GM21390 (cell line): ENCODE measurements around the gene FAM216A.
"Not testable (repeated sequence)": the region's sequence is repeated elsewhere in the genome, so short reads cannot be mapped to it uniquely, and the experiment has no call there.

Experiments used
- ATAC-seq: cut with Tn5 transposase; IDR thresholded peaks from one replicate; pipeline ENCODE4 v1.9.1; 2021; ENCODE audit not compliant: unreplicated experiment

The FAM216A gene

DNA sequence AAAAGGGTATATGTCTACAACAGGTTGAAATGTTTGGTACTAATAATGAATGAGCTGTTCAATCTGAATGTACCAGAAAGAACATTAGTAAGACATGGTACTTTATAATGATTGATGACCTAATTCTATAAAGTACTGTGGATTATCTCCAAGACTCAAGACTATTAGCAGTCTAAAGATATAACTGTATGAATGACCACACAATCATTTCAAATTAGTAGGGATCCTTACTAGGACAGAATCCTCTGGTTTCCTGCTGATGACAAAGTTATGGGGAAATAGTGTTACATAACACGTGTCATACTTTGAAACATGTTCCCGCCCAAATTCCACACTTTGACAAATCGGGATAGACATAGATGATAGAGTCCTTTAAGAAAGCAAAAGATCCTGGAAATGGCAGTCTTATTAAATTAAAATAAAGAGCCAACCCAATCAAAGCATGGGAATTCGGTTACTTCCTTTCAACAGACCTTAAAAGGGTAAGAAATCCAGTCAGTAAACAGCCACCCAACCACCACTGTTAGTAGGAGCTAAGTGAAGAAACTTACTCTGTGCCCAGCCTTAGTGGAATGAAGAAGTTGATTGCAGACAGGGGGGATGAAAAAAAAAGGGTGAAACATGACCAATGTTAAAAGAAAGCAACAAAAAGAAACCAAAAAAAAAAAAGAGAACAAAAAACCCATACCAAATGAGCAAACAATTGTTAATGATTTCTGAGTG, 30.5 kb downstream of the FAM216A start:
- ATAC-seq = no peak

DNA sequence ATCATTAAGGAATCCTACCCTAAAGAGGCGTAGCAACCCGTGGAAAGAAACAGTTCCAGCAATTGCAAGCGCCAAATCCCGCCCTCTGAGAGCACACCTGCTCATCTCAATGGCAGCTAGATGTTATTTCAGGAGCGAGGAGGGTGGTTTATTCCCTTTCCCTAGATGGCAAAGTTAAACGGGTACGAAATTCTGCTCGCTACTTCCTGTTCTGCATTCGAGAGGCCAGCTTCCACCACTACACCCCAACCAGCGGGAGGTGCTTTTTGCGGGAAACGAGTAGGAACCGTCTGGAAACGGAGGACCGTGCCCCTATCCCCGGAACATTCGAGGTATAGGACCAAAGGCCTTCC, 32.7 kb downstream of the FAM216A start:
- ATAC-seq = peak; percentile 22

DNA sequence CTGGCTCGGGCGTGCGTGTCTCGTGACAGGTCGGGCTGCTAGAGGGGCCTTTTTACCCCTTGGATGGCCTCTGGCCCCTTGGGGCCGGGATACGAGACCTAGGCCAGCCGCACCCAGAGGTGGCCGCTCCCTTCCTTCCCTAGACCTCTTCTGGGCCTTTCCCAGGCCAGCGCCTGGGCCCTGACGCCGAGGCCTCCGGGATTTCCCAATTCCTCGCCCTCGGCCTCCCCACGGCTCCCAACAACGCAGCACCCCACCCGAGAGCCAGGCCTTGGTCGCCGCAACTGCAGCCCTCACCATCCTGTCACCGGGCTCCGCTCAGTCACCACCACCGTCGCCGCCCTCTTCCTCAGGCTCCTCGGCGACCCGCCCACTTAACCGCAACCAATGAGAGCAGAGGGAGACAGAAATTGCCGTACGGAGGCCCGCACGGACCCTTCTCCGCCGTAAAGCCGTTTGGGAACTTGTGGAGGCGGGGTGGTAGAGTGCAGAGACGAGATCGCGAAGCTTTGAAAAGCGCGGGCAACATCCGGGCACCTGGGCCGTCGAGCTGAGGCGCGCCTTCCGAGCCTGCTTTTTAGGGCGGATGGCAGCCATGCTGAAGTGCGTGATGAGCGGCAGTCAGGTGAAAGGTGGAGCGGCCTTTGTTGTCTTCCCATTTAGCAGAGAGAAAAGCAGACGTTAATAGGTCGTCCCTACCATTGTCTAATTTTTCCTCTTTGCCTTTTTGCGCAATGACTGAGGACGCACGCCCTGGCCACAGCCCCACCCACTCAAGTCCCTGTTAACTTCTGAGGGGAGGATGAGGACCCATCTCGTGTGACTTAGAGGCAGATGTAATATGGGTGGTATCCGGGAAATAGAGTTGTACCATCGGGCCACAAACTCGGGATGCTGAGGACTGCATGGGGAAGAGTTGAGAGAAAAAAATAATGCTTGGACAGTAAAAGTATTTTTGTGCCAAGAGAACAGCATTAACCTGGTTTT, 33.4 kb downstream of the FAM216A start, which contains the start of the genes RAD9B and VPS29:
Gene RAD9B, plus strand, starts transcription at position 580 of the 987 bp plus-strand sequence. Its CDS starts 7 bp downstream, at position 587.
Gene VPS29, minus strand, starts transcription at position 360 of the 987 bp plus-strand sequence. Its CDS starts 60 bp downstream, at position 300.
- ATAC-seq = peak; percentile 94

DNA sequence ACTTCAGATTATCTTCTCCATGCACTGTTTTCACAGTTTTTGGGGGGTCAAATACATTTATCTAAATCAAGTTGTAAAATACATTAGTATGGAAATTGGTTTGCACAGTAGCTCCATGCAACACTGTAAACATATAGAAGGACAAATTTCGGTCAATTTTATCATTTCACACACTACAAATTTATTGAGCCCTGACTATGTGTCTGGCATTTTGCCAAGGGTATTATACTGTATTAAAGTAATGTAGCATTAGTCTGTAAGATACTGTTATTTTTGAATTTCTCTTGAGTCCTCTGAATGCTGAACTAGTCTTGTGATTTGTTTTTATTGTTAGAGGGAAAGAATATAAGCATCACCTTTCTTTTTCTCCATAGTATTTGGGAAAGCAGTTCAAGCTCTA, 34.8 kb downstream of the FAM216A start:
- no peak for ATAC-seq

DNA sequence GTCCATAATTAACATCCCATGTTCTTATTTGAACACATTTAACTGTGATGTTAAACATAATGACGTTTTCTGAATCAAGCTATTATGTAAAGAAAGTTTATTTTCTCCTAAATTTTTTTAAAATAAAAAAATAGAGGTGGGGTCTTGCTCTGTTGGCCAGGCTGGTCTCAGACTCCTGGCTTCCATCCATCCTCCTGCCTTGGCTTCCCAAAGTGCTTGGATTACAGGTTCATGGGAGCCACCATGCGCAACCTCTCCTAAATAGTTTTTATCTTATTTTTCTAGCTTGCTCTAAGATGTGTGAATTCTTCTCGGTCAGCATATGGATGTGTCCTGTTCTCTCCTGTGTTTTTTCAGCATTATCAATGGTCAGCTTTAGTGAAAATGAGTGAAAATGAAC, 36.7 kb downstream of the FAM216A start:
- no peak for ATAC-seq

GRCh38 chr12:110508071-110508586, 39.5 kb downstream of the FAM216A start:
- ATAC-seq = no peak

- ATAC-seq = no peak
Measured at GRCh38 chr12:110513842-110514241, 45.2 kb downstream of the FAM216A start.

- no peak for ATAC-seq
Measured at GRCh38 chr12:110514363-110514762, 45.7 kb downstream of the FAM216A start.

DNA sequence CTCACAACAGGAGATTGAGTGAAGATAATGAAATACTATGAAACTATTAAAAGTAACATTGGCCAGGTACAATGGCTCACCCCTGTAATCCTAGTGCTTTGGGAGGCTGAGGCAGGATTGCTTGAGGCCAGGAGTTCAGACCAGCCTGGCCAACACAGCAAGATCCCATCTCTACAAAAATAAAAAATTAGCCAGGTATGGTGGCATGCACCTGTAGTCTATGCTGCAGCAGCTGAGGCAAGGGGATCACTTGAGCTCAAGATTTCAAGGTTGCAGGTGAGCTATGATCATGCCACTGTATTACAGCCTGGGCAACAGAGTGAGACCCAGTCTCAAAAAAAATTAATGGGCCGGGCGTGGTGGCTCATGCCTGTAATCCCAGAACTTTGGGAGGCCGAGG, 48.4 kb downstream of the FAM216A start:
- ATAC-seq = no peak

GRCh38 chr12:110518014-110518413, 49.4 kb downstream of the FAM216A start:
- ATAC-seq = not testable (repeated sequence)

- not testable (repeated sequence) for ATAC-seq
Measured at GRCh38 chr12:110520876-110521712, 52.4 kb downstream of the FAM216A start.

DNA sequence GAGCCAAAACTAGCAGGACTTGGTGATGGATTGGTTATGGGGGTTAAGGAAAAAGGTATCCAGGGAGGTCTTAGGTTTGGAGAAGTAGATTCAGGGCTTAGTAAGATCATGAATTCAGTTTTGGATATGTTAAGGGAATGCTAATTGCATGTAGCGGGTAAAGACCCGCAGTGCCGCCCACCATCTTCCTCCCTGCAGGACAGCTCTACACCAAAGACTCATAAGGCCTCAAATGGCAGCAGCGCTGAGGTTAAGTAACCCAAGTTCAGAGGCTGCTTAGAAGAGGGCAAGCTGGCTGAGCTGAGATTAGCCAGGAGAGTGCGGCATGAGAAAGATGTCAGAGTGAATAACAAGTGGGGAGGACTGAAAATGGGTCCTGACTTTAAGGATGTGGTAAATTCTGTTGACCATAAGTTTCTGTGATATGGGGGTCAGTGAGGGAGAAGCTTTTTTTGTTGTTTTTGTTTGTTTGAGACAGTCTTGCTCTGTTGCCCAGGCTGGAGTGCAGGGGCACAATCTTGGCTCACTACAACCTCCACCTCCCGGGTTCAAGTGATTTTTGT, 59.7 kb downstream of the FAM216A start:
- no peak for ATAC-seq

DNA sequence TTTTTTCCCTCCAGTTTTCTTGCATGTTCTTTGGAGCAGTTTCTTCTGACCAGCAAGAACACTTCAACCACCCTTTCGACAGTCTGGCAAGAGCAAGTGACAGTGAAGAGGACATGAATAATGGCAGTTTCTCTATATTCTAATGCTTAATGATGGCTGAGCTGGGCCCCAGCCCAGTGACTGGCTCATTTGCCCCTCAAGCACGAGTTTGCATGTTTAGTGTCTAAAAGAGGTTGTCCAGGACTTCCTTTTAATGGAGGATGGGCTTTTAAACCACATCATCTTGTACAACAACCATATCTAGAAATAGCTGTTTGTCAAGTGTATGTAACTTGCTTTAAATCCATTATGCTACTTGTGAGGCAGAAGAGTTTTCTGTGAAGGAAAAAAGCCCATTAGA, 61.9 kb downstream of the FAM216A start:
- no peak for ATAC-seq

DNA sequence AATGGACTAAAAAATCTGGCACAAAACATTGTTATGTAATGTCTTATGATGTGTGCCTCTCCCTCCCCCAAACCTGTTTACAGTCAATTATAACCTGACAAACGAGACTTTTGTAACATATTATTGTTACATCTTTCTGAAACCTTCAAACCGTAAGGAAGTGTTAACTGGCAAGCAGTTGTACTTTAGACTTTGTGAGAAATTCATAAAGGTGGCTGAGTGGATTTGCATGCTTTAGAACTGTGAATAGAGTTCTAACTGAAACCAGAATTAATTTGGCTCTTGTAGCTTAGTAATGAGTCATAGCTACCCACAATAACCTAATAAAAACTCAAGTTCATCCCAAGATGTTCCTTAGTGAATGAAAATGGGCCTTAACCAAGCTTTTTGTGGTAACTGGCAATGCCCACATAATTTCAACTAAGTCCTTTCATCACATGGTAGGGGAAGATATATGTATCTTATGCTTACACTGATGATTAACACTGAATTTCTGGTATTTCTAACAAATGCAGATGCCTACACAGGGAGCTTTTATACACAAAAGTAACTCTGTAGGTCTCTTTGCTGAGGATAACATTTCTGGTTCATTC, 63.2 kb downstream of the FAM216A start:
- ATAC-seq = peak; percentile 87

DNA sequence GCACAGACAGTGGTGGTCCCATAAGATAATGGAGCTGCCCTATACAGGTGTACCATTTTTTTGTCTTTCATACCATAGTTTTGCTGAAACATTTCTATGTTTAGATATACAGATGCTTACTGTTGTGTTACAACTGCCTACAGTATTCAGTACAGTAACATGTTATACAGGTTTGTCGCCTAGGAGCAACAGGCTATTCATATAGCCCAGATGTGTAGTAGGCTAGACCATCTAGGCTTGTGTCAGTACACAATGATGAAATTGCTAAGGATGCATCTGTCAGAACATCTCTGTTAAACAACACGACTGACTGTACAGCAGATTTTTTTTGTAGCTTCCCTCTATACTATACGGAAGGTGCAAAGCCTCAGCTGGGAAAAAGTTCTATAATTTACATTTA, 64.0 kb downstream of the FAM216A start:
- no peak for ATAC-seq

- no peak for ATAC-seq
Measured at GRCh38 chr12:110533607-110534006, 65.0 kb downstream of the FAM216A start.

DNA sequence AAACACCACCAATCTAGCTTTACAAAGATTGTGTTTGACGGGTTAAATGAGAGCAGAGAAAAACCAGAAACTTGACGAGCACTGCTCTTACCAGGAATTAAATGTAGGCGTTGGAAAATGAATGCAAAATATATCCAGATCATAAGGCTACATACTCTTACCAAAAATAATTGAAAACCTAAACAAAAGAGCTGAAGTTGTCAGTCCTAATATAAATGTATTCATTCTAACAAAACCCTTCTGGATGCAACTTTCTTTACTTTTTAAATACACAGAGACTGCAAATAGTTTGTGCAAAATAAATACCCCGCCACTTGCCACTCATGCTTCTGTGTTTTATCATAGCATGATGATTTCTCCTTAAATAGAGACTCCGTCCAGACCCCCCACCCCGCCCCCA, 66.2 kb downstream of the FAM216A start:
- no peak for ATAC-seq

GRCh38 chr12:110536834-110537604, 68.4 kb downstream of the FAM216A start:
- no peak for ATAC-seq
